ENCODE results near the gene FAM217B.

DNA sequence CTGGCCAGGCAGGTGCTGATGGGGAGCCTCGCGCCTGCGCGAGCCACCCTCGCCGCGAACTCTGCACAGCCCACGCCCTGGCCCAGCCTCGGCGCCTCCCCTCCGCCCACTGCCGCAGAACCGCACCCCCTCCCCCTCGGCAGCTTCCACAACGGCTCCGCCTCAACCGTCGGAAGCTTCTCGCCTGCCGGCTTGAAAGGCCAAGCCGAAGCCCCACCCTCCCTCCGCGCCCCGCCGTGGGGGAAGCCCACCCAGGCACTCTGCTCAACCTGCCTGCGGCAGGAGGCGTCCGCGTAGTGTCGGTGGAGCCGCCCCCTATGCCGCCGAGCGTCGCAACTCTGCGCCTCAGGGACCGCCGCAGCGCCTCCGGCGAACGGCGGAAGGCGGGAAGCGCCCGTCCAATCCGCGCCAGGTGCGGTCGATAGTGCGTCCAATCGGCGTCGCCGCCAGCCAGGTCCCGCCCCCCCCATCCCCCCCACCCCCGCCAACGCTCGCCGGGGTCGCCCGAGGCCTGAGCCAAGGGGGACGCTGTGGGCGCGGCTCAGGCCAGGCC lies 6.8 kb upstream of the FAM217B start, which contains the start of gene SYCP2:
- TF ChIP-seq, protein P1, sequence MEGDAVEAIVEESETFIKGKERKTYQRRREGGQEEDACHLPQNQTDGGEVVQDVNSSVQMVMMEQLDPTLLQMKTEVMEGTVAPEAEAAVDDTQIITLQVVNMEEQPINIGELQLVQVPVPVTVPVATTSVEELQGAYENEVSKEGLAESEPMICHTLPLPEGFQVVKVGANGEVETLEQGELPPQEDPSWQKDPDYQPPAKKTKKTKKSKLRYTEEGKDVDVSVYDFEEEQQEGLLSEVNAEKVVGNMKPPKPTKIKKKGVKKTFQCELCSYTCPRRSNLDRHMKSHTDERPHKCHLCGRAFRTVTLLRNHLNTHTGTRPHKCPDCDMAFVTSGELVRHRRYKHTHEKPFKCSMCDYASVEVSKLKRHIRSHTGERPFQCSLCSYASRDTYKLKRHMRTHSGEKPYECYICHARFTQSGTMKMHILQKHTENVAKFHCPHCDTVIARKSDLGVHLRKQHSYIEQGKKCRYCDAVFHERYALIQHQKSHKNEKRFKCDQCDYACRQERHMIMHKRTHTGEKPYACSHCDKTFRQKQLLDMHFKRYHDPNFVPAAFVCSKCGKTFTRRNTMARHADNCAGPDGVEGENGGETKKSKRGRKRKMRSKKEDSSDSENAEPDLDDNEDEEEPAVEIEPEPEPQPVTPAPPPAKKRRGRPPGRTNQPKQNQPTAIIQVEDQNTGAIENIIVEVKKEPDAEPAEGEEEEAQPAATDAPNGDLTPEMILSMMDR (IDR thresholded peaks at IDR 0.05), result no peak
- TF ChIP-seq POLR2A (IDR thresholded peaks at IDR 0.05; ENCODE audit: low read depth), result no peak

Measured in esophagus muscularis mucosa (tissue), 3 donors.